HEK293 (cell line): ENCODE results near the gene KIAA0825.
A peak's percentile ranks its signal among the peaks of the same experiment; 100 is the strongest.

Source experiments
- CTCF ChIA-PET: fragments of 350-600 bp; formaldehyde crosslinking; extraction: SDS; loops from one replicate; lab custom pipeline; 2021; ENCODE audit warnings: antibody characterized with exemption; lab: Yijun Ruan, JAX
- POLR2A ChIA-PET: fragments of 300-600 bp; formaldehyde crosslinking; extraction: SDS; loops from one replicate; lab custom pipeline; 2020; ENCODE audit warnings: antibody characterized with exemption, inconsistent platforms; lab: Yijun Ruan, JAX
- H3K27ac ChIP-seq: fragments of 200-500 bp; sonication (Bioruptor generic); 2 replicates; pipeline ENCODE4 v1.5.1; 2014; ENCODE audit warnings: low read depth, low read length, control low read depth, inconsistent platforms; ENCODE audit errors: extremely low read depth
- H3K36me3 ChIP-seq, 2 experiments: fragments of 200-500 bp in 1 of 2; sonication (Bioruptor generic) in 1 of 2; 1 replicate in 1 of 2; 2 replicates in 1 of 2; pipeline ENCODE4 v1.5.1; 2014 to 2017; ENCODE audit warnings: inconsistent platforms in 2 of 2, low read length in 2 of 2; ENCODE audit not compliant: control insufficient read depth in 2 of 2, insufficient read depth in 1 of 2
- H3K4me1 ChIP-seq: fragments of 200-500 bp; sonication (Bioruptor generic); 2 replicates; pipeline ENCODE4 v1.5.1; 2014; ENCODE audit warnings: mild to moderate bottlenecking, low read length, inconsistent platforms; ENCODE audit not compliant: control insufficient read depth, insufficient read depth
- H3K4me3 ChIP-seq: 2 replicates; pipeline ENCODE4 v1.5.1; 2011; ENCODE audit warnings: low read depth, mild to moderate bottlenecking, control low read depth, low read length, moderate library complexity
- H3K9me3 ChIP-seq: fragments of 200-500 bp; sonication (Bioruptor generic); 2 replicates; pipeline ENCODE4 v1.5.1; 2014; ENCODE audit warnings: low read depth, low read length, inconsistent platforms; ENCODE audit not compliant: control insufficient read depth, insufficient read depth
- BCL11A ChIP-seq: fragments of 450-650 bp; formaldehyde crosslinking; IDR thresholded peaks from 2 replicates; pipeline ENCODE4 v1.5.1; 2016; ENCODE audit warnings: low read depth, missing biosample characterization, missing genetic modification characterization
- ELK4 ChIP-seq: IDR thresholded peaks from 2 replicates; pipeline ENCODE4 v1.6.1; 2011; ENCODE audit warnings: mild to moderate bottlenecking, low read depth, low read length, borderline replicate concordance
- FEZF1 ChIP-seq: fragments of 450-650 bp; formaldehyde crosslinking; IDR thresholded peaks from 2 replicates; pipeline ENCODE4 v1.5.1; 2016; ENCODE audit warnings: missing biosample characterization, missing genetic modification characterization
- GLI2 ChIP-seq: fragments of 450-650 bp; formaldehyde crosslinking; IDR thresholded peaks from 2 replicates; pipeline ENCODE4; 2017; ENCODE audit warnings: missing biosample characterization, missing genetic modification characterization, low read depth, borderline replicate concordance
- HIC1 ChIP-seq: fragments of 450-650 bp; formaldehyde crosslinking; IDR thresholded peaks from 2 replicates; pipeline ENCODE4 v1.5.1; 2016; ENCODE audit warnings: missing biosample characterization, missing genetic modification characterization
- KLF1 ChIP-seq: fragments of 450-650 bp; formaldehyde crosslinking; IDR thresholded peaks from 2 replicates; pipeline ENCODE4 v1.5.1; 2016; ENCODE audit warnings: missing biosample characterization, missing genetic modification characterization
- KLF10 ChIP-seq: fragments of 450-650 bp; IDR thresholded peaks from 2 replicates; pipeline ENCODE4 v1.5.1; 2018; ENCODE audit warnings: missing biosample characterization, mild to moderate bottlenecking, missing genetic modification characterization
- PRDM6 ChIP-seq: fragments of 450-650 bp; formaldehyde crosslinking; IDR thresholded peaks from 2 replicates; pipeline ENCODE4 v1.5.1; 2017; ENCODE audit warnings: missing biosample characterization, missing genetic modification characterization
- SP7 ChIP-seq: fragments of 450-650 bp; formaldehyde crosslinking; IDR thresholded peaks from 2 replicates; pipeline ENCODE4 v1.5.1; 2016; ENCODE audit warnings: missing biosample characterization, missing genetic modification characterization
- YY1 ChIP-seq: fragments of 450-650 bp; formaldehyde crosslinking; IDR thresholded peaks from 2 replicates; pipeline ENCODE4 v1.5.1; 2018; ENCODE audit warnings: missing biosample characterization, missing genetic modification characterization
- ZBTB20 ChIP-seq: fragments of 450-650 bp; formaldehyde crosslinking; IDR thresholded peaks from 2 replicates; pipeline ENCODE4 v1.5.1; 2016; ENCODE audit warnings: missing biosample characterization, missing genetic modification characterization
- ZNF16 ChIP-seq: fragments of 450-650 bp; formaldehyde crosslinking; IDR thresholded peaks from 2 replicates; pipeline ENCODE4 v1.5.1; 2016; ENCODE audit warnings: low read depth, missing biosample characterization, missing genetic modification characterization
- ZNF2 ChIP-seq: fragments of 450-650 bp; formaldehyde crosslinking; IDR thresholded peaks from 2 replicates; pipeline ENCODE4 v1.5.1; 2016; ENCODE audit warnings: missing biosample characterization, missing genetic modification characterization
- ZNF266 ChIP-seq: fragments of 450-650 bp; formaldehyde crosslinking; IDR thresholded peaks from 2 replicates; pipeline ENCODE4 v1.5.1; 2016; ENCODE audit warnings: missing biosample characterization, missing genetic modification characterization, low read depth
- ZNF335 ChIP-seq: fragments of 450-650 bp; formaldehyde crosslinking; conservative IDR thresholded peaks from 2 replicates; pipeline ENCODE4 v1.5.1; 2016; ENCODE audit warnings: missing biosample characterization, missing genetic modification characterization
- ZNF391 ChIP-seq: fragments of 450-650 bp; formaldehyde crosslinking; IDR thresholded peaks from 2 replicates; pipeline ENCODE4 v1.5.1; 2016; ENCODE audit warnings: low read depth, missing biosample characterization, missing genetic modification characterization, borderline replicate concordance
- ZNF416 ChIP-seq: fragments of 450-650 bp; formaldehyde crosslinking; IDR thresholded peaks from 2 replicates; pipeline ENCODE4 v1.5.1; 2016; ENCODE audit warnings: missing biosample characterization, missing genetic modification characterization
- ZNF433 ChIP-seq: fragments of 450-650 bp; formaldehyde crosslinking; IDR thresholded peaks from 2 replicates; pipeline ENCODE4 v1.5.1; 2016; ENCODE audit warnings: missing biosample characterization, missing genetic modification characterization, low read depth
- ZNF449 ChIP-seq: fragments of 450-650 bp; formaldehyde crosslinking; IDR thresholded peaks from 2 replicates; pipeline ENCODE4 v1.5.1; 2017; ENCODE audit warnings: missing biosample characterization, mild to moderate bottlenecking, missing genetic modification characterization, moderate library complexity
- ZNF521 ChIP-seq: fragments of 450-650 bp; formaldehyde crosslinking; IDR thresholded peaks from 2 replicates; pipeline ENCODE4 v1.5.1; 2017; ENCODE audit warnings: missing biosample characterization, mild to moderate bottlenecking, missing genetic modification characterization
- ZNF530 ChIP-seq: fragments of 450-650 bp; formaldehyde crosslinking; IDR thresholded peaks from 2 replicates; pipeline ENCODE4 v1.5.1; 2016; ENCODE audit warnings: low read depth, missing biosample characterization, missing genetic modification characterization
- ZNF785 ChIP-seq: fragments of 450-650 bp; formaldehyde crosslinking; IDR thresholded peaks from 2 replicates; pipeline ENCODE4 v1.5.1; 2016; ENCODE audit warnings: missing biosample characterization, missing genetic modification characterization
- TF ChIP-seq, protein P1 (sequence below): fragments of 450-650 bp; formaldehyde crosslinking; IDR thresholded peaks from 2 replicates; pipeline ENCODE4 v1.5.1; 2016; ENCODE audit warnings: missing biosample characterization, missing genetic modification characterization
- TF ChIP-seq, protein P2 (sequence below): fragments of 450-650 bp; formaldehyde crosslinking; IDR thresholded peaks from 2 replicates; pipeline ENCODE4 v1.5.1; 2016; ENCODE audit warnings: missing biosample characterization, missing genetic modification characterization
- TF ChIP-seq, protein P3 (sequence below): fragments of 450-650 bp; formaldehyde crosslinking; IDR thresholded peaks from 2 replicates; pipeline ENCODE4 v1.5.1; 2017; ENCODE audit warnings: missing biosample characterization, missing genetic modification characterization

Gene KIAA0825

GRCh38 chr5:94423411-94423810 lies 195.0 kb downstream of the KIAA0825 start:
- Histone ChIP-seq H3K4me1 (no peaks in the 10 kb centered on the region), H3K4me3 (no peak overlapping the region), H3K9me3 (no peaks in the 10 kb centered on the region), H3K36me3 (no peaks in the 10 kb centered on the region), H3K27ac (no peak overlapping the region)
- ChIA-PET POLR2A (no interaction called here), CTCF (no interaction called here)
- TF ChIP-seq ZNF521 (tag by site-specific recombination): no peak
- TF ChIP-seq ZNF2 (tag by site-specific recombination): no peak
- peak; percentile 46; the same call in 1 of the 2 replicates for TF ChIP-seq FEZF1 (tag by site-specific recombination)
- TF ChIP-seq, protein P1, sequence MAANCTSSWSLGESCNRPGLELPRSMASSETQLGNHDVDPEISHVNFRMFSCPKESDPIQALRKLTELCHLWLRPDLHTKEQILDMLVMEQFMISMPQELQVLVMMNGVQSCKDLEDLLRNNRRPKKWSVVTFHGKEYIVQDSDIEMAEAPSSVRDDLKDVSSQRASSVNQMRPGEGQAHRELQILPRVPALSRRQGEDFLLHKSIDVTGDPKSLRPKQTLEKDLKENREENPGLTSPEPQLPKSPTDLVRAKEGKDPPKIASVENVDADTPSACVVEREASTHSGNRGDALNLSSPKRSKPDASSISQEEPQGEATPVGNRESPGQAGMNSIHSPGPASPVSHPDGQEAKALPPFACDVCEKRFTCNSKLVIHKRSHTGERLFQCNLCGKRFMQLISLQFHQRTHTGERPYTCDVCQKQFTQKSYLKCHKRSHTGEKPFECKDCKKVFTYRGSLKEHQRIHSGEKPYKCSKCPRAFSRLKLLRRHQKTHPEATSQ: no peak
- no peak for TF ChIP-seq ZNF785 (tag by site-specific recombination)
- TF ChIP-seq, protein P2, sequence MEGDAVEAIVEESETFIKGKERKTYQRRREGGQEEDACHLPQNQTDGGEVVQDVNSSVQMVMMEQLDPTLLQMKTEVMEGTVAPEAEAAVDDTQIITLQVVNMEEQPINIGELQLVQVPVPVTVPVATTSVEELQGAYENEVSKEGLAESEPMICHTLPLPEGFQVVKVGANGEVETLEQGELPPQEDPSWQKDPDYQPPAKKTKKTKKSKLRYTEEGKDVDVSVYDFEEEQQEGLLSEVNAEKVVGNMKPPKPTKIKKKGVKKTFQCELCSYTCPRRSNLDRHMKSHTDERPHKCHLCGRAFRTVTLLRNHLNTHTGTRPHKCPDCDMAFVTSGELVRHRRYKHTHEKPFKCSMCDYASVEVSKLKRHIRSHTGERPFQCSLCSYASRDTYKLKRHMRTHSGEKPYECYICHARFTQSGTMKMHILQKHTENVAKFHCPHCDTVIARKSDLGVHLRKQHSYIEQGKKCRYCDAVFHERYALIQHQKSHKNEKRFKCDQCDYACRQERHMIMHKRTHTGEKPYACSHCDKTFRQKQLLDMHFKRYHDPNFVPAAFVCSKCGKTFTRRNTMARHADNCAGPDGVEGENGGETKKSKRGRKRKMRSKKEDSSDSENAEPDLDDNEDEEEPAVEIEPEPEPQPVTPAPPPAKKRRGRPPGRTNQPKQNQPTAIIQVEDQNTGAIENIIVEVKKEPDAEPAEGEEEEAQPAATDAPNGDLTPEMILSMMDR (tag by site-specific recombination): no peak
- peak; percentile 26; the same call in 1 of the 2 replicates for TF ChIP-seq ZBTB20
- TF ChIP-seq ZNF16 (tag by site-specific recombination): no peak
- no peak for TF ChIP-seq YY1 (tag by site-specific recombination)
- TF ChIP-seq ZNF449 (tag by site-specific recombination): no peak
- no peak for TF ChIP-seq GLI2
- TF ChIP-seq PRDM6: peak; percentile 29; the same call in 1 of the 2 replicates
- TF ChIP-seq ELK4: no peak
- no peak for TF ChIP-seq ZNF433 (tag by site-specific recombination)
- no peak for TF ChIP-seq BCL11A (tag by site-specific recombination)

DNA sequence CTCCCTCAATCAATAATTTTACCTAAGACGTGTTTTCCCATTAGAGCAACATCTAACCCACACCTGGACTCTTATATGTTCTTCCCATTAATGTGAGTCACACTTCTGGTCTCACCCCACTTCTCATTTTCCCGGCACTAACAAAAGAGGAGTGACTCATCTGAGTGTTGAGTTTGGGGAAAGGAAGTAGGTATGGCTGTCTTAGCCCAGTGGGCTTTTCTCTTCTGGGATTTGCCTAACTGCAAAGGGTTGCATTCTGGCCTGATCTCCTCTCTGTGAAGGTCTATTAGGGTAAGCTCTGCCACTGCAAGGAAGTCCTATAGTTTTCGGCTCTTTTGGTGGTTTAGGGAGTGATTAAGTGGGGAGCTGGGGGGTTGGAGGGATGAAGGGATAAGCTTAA lies 195.6 kb downstream of the KIAA0825 start:
- ChIA-PET POLR2A (no interaction called here), CTCF (no interaction called here)
- no peak overlapping the region for H3K27ac ChIP-seq
- H3K4me3 ChIP-seq: no peak overlapping the region
- H3K36me3 ChIP-seq: no peaks in the 10 kb centered on the region
- no peaks in the 10 kb centered on the region for H3K4me1 ChIP-seq
- H3K9me3 ChIP-seq: no peaks in the 10 kb centered on the region
- TF ChIP-seq ZNF335 (tag by site-specific recombination) (peak; percentile 50), KLF10 (tag by site-specific recombination) (no peak), ZNF391 (tag by site-specific recombination) (no peak), ZNF530 (no peak), KLF1 (no peak), SP7 (tag by site-specific recombination) (0 out of 2 replicates have a peak, but pooled peaks have one; percentile 17), ZNF521 (tag by site-specific recombination) (no peak), HIC1 (tag by site-specific recombination) (no peak), ZNF266 (no peak), ZNF416 (no peak)
- TF ChIP-seq, protein P3, sequence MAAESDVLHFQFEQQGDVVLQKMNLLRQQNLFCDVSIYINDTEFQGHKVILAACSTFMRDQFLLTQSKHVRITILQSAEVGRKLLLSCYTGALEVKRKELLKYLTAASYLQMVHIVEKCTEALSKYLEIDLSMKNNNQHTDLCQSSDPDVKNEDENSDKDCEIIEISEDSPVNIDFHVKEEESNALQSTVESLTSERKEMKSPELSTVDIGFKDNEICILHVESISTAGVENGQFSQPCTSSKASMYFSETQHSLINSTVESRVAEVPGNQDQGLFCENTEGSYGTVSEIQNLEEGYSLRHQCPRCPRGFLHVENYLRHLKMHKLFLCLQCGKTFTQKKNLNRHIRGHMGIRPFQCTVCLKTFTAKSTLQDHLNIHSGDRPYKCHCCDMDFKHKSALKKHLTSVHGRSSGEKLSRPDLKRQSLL: no peak
